ENCODE results near the gene RAB40B. TPM values are rescaled to one million over a fixed set of nuclear protein-coding genes. Genes with fewer than 3 reads are reported as not detected.

Gene RAB40B
- total and polyA plus RNA-seq, 2 of the 4 experiments (the other 2 are of a cell fraction), result 14.9 to 20.0 TPM

GRCh38 chr17:82649501-82650261 is 48.8 kb downstream of the RAB40B start:
- in situ Hi-C loops (cut with MboI; ENCODE audit: low sequenced_read_pairs), result no loop called here
- intact Hi-C loops (cut with micrococcal nuclease), result no loop called here
- POLR2A ChIA-PET (ENCODE audit: unreplicated experiment), result no interaction called here
- no peak for TF ChIP-seq SMC3 (IDR thresholded peaks at IDR 0.05; ENCODE audit: low read depth, low read length)
- TF ChIP-seq MAZ (IDR thresholded peaks at IDR 0.05; ENCODE audit: borderline replicate concordance, low read depth, low read length), result no peak
- TF ChIP-seq CTCF (conservative IDR thresholded peaks at IDR 0.05; ENCODE audit: low read depth, low read length), result no peak
- TF ChIP-seq FOS (IDR thresholded peaks at IDR 0.05; ENCODE audit: low read depth, low read length), result no peak
- TF ChIP-seq BHLHE40 (IDR thresholded peaks at IDR 0.05; ENCODE audit: low read depth, low read length), result no peak
- TF ChIP-seq NFE2L2 (IDR thresholded peaks at IDR 0.05; ENCODE audit: low read depth, low read length), result no peak
- no peak for TF ChIP-seq RCOR1 (IDR thresholded peaks at IDR 0.05; ENCODE audit: insufficient replicate concordance, low read length)
- TF ChIP-seq USF2 (IDR thresholded peaks at IDR 0.05; ENCODE audit: low read depth, low read length), result no peak
- no peak for TF ChIP-seq RFX5 (IDR thresholded peaks at IDR 0.05; ENCODE audit: low read depth, low read length)
- no peak for TF ChIP-seq ELK1 (IDR thresholded peaks at IDR 0.05; ENCODE audit: borderline replicate concordance, low read depth, low read length)
- no peak for TF ChIP-seq POLR2A (IDR thresholded peaks at IDR 0.05; ENCODE audit: low read depth, low read length)
- no peak for TF ChIP-seq MAFK (IDR thresholded peaks at IDR 0.05; ENCODE audit: low read depth, low read length)
- no peak for TF ChIP-seq MXI1 (IDR thresholded peaks at IDR 0.05; ENCODE audit: borderline replicate concordance, low read depth, low read length)
- no peak for TF ChIP-seq RAD21 (IDR thresholded peaks at IDR 0.05; ENCODE audit: low read length)
- no peak for TF ChIP-seq CEBPB (IDR thresholded peaks at IDR 0.05; ENCODE audit: low read depth, low read length)

More at GRCh38 chr17:82649501-82650261, 48.8 kb downstream of the RAB40B start:
- Histone ChIP-seq H3K4me2 (ENCODE audit: low read depth, low read length) (no peak overlapping the region), H2BK5ac (ENCODE audit: low read depth, low read length, poor library complexity, severe bottlenecking) (no peak overlapping the region), H3K4me3 (ENCODE audit: insufficient read depth, low read depth, low read length) (no peak overlapping the region), H3K23ac (ENCODE audit: low read depth, low read length) (no peak overlapping the region), H2BK120ac (ENCODE audit: low read depth, low read length) (no peak overlapping the region), H4K91ac (ENCODE audit: insufficient read depth, low read depth, low read length) (peak overlapping the region; percentile 55; the same call in 1 of the 2 replicates), H3K9ac (ENCODE audit: low read depth, low read length) (no peak overlapping the region), H3K36me3 (ENCODE audit: control insufficient read depth, insufficient read depth, low read length) (no peaks in the 10 kb centered on the region), H2AK9ac (replicated peaks; ENCODE audit: low read depth, low read length, poor library complexity) (peak overlapping the region; percentile 97), H3K79me1 (ENCODE audit: low read depth in 1 of 2, low read length in 2 of 2) (peaks cover 3 to 14% of the 10 kb centered on the region in 2 experiments; a peak in 3 of 4 replicates), H4K8ac (ENCODE audit: low read depth in 2 of 2, low read length in 2 of 2) (peak overlapping the region in 1 of 2 experiments; percentile 100; a peak in 1 of 4 replicates), H3K18ac (ENCODE audit: low read depth, low read length) (no peak overlapping the region), H2AK5ac (ENCODE audit: low read depth, low read length) (peak overlapping the region; percentile 84), H3K4me1 (ENCODE audit: control insufficient read depth, insufficient read depth, low read length) (peaks cover 5% of the 10 kb centered on the region; the same call in 1 of the 2 replicates), H3K4ac (ENCODE audit: low read depth, low read length) (peak overlapping the region; percentile 94; the same call in 1 of the 2 replicates), H4K20me1 (ENCODE audit: insufficient read depth, low read length) (peaks cover 32% of the 10 kb centered on the region), H3K9me3 (ENCODE audit: control insufficient read depth, insufficient read depth, low read length) (no peaks in the 10 kb centered on the region), H3K27me3 (ENCODE audit: control insufficient read depth, insufficient read depth, low read length) (no peaks in the 10 kb centered on the region), H3K56ac (ENCODE audit: extremely low read depth, insufficient read depth, low read length) (no peak overlapping the region), H3K27ac (ENCODE audit: insufficient read depth, low read length) (no peak overlapping the region), H3K14ac (replicated peaks; ENCODE audit: low read depth, low read length) (no peak overlapping the region), H2BK20ac (ENCODE audit: low read depth, low read length) (no peak overlapping the region), H3K9me1 (ENCODE audit: insufficient read depth, low read length) (peaks cover 4% of the 10 kb centered on the region), H4K5ac (ENCODE audit: low read depth, low read length) (no peak overlapping the region), H2BK15ac (ENCODE audit: low read depth, low read length) (no peak overlapping the region), H2AFZ (replicated peaks; ENCODE audit: low read length, poor library complexity) (peak overlapping the region; percentile 43)
- dilution Hi-C loops (cut with HindIII; ENCODE audit: low sequenced_read_pairs, unreplicated experiment), result no loop called here
- CTCF ChIA-PET, result no interaction called here
- 87% methylated on average over 17 of the region's 22 CpGs; no CpG with 5 or more reads in 1 of the 2 experiments for WGBS, 2 experiments (ENCODE audit: extremely low coverage in 2 of 2, insufficient read length in 1 of 2)
- no peak for ATAC-seq (ENCODE audit: low read depth)
- BruUV-seq (replicated peaks), result no TSS peak
- DNase-seq, result no peak
